ENCODE results near the gene PRAMEF10.
"Not testable (repeated sequence)": the region's sequence is repeated elsewhere in the genome, so short reads cannot be mapped to it uniquely, and the experiment has no call there.

The PRAMEF10 gene
- total RNA-seq = 0 reads per million in 2 donors

GRCh38 chr1:12898170-12898569, at the start of gene PRAMEF10:
Gene PRAMEF10, minus strand, starts transcription at chr1:12898270. Its CDS starts 2,423 bp downstream, at chr1:12895847.
- DNase-seq = not testable (repeated sequence)

GRCh38 chr1:12947480-12947879, 49.4 kb upstream of the PRAMEF10 start, which contains the start of gene PRAMEF6:
Gene PRAMEF6, minus strand, starts transcription at chr1:12947580. Its CDS starts 5,062 bp downstream, at chr1:12942518.
- DNase-seq = not testable (repeated sequence)

- not testable (repeated sequence) for DNase-seq
Measured at GRCh38 chr1:12924368-12924767, 26.3 kb upstream of the PRAMEF10 start.

- DNase-seq = not testable (repeated sequence)
Measured at GRCh38 chr1:12921749-12922148, 23.7 kb upstream of the PRAMEF10 start.

- DNase-seq = not testable (repeated sequence)
Measured at GRCh38 chr1:12916310-12916709, 18.2 kb upstream of the PRAMEF10 start, which contains the start of gene PRAMEF7. Gene PRAMEF7, plus strand, starts transcription at chr1:12916610. Its CDS starts 1,083 bp downstream, at chr1:12917693.

- DNase-seq = not testable (repeated sequence)
Measured at GRCh38 chr1:12903793-12904572, 5.9 kb upstream of the PRAMEF10 start.

- DNase-seq = not testable (repeated sequence)
Measured at GRCh38 chr1:12899186-12899585, 1.1 kb upstream of the PRAMEF10 start.

GRCh38 chr1:12886101-12886500, 12.0 kb downstream of the PRAMEF10 start, which contains the start of gene PRAMEF4:
Gene PRAMEF4, minus strand, starts transcription at chr1:12886201. Its CDS starts 2,807 bp downstream, at chr1:12883394.
- DNase-seq = not testable (repeated sequence)

- peak in 1 of 5 experiments; percentile 1 for DNase-seq
Measured at GRCh38 chr1:12878453-12878852, 19.6 kb downstream of the PRAMEF10 start.

- not testable (repeated sequence) for DNase-seq
Measured at GRCh38 chr1:12863131-12863880, 34.8 kb downstream of the PRAMEF10 start.

- DNase-seq = not testable (repeated sequence)
Measured at GRCh38 chr1:12856786-12857185, 41.3 kb downstream of the PRAMEF10 start, which contains the start of gene PRAMEF2. Gene PRAMEF2, plus strand, starts transcription at chr1:12857086. Its CDS starts 1,924 bp downstream, at chr1:12859010.

- DNase-seq = no peak
Measured at GRCh38 chr1:12851779-12852178, 46.3 kb downstream of the PRAMEF10 start.

GRCh38 chr1:12848620-12849019, 49.5 kb downstream of the PRAMEF10 start, which contains the start of gene HNRNPCL1:
Gene HNRNPCL1, minus strand, starts transcription at chr1:12848720. Its CDS starts 431 bp downstream, at chr1:12848289.
- DNase-seq = not testable (repeated sequence)
